Cerebellar cortex (tissue), 1 donor: ENCODE results near the gene KCNK15.

Source experiments
- DNase-seq: peaks from one replicate; pipeline ENCODE4 v3.0.0-alpha.2; 2015; ENCODE audit warnings: low spot score

KCNK15 gene

GRCh38 chr20:44736170-44737021 lies 9.3 kb upstream of the KCNK15 start:
- peak; percentile 83 for DNase-seq

GRCh38 chr20:44737116-44737515 lies 8.5 kb upstream of the KCNK15 start:
- DNase-seq: no peak

GRCh38 chr20:44738813-44739477 lies 6.7 kb upstream of the KCNK15 start:
- peak; percentile 98 for DNase-seq

GRCh38 chr20:44739942-44740341 lies 5.7 kb upstream of the KCNK15 start:
- DNase-seq: no peak

- DNase-seq: no peak
Measured at GRCh38 chr20:44742304-44743079, 3.2 kb upstream of the KCNK15 start.

- no peak for DNase-seq
Measured at GRCh38 chr20:44743080-44743701, 2.5 kb upstream of the KCNK15 start.

GRCh38 chr20:44743916-44744655 lies 1.6 kb upstream of the KCNK15 start:
- DNase-seq: no peak

- DNase-seq: no peak
Measured at GRCh38 chr20:44745122-44745597, 505 bp upstream of the KCNK15 start.

GRCh38 chr20:44746367-44747165 lies 901 bp downstream of the KCNK15 start:
- DNase-seq: no peak

- DNase-seq: peak; percentile 88
Measured at GRCh38 chr20:44747166-44748004, 1.7 kb downstream of the KCNK15 start.

GRCh38 chr20:44748005-44748370 lies 2.3 kb downstream of the KCNK15 start:
- no peak for DNase-seq

- no peak for DNase-seq
Measured at GRCh38 chr20:44750081-44750805, 4.6 kb downstream of the KCNK15 start.

GRCh38 chr20:44752099-44752931 lies 6.7 kb downstream of the KCNK15 start:
- DNase-seq: no peak

- no peak for DNase-seq
Measured at GRCh38 chr20:44754554-44754953, 8.9 kb downstream of the KCNK15 start.

- DNase-seq: no peak
Measured at GRCh38 chr20:44756011-44756688, 10.5 kb downstream of the KCNK15 start.

- DNase-seq: no peak
Measured at GRCh38 chr20:44756956-44757355, 11.3 kb downstream of the KCNK15 start.
